HEK293T (cell line): ENCODE data around the gene MEA1.

Experiments used
- BHLHE40 ChIP-seq: fragments of 450-650 bp; IDR thresholded peaks from 2 replicates; pipeline ENCODE4 v1.6.1; 2016; ENCODE audit warnings: mild to moderate bottlenecking, moderate library complexity, borderline replicate concordance
- LEF1 ChIP-seq: fragments of 450-650 bp; IDR thresholded peaks from 2 replicates; pipeline ENCODE4 v1.6.1; 2017; ENCODE audit warnings: mild to moderate bottlenecking, borderline replicate concordance

DNA sequence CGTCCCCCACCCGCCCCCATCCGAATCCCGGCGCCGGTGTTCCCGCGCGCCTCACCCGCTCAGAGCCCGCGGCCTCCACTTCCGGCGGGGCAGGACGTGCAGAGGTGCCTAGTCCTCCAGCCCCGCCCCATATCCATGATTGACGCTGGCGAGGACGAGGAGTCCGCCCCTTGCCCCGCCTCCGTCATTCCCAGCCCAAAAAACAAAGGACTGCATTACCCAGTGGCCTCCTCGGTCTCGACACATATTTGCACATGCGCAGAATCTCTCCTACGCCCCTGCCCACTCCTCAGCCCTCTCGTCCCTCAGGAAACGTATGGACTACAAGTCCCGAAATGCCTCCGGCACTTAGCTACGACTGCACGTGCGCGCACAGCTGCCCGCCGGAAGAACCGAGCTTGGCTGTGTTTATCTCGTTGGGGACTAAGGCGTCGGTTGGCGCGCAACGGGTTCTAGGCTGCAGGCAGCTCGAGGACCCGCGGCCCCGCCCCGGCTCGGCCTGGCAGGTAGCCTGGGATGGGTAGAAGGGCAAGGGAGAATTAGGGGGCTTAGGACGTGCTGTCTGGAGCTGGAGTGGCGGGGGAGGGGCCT, at the start of gene MEA1, which contains the start of gene KLHDC3:
- TF ChIP-seq BHLHE40 (no peak; the same call in 1 of the 2 replicates), LEF1 (no peak)
